ENCODE results near the gene HES5.

Gene HES5

GRCh38 chr1:2560299-2561073 lies 30.4 kb upstream of the HES5 start:
- no peaks in the 10 kb centered on the region for H3K27me3 ChIP-seq (ENCODE audit: control insufficient read depth, insufficient read depth, low read length)
- H3K4me1 ChIP-seq (ENCODE audit: control insufficient read depth, insufficient read depth, low read length): peaks cover 1% of the 10 kb centered on the region; the same call in 1 of the 2 replicates
- no peaks in the 10 kb centered on the region; the same call in 1 of the 2 replicates for H3K36me3 ChIP-seq (ENCODE audit: control insufficient read depth, insufficient read depth, low read length)
- no peaks in the 10 kb centered on the region for H3K9me3 ChIP-seq (ENCODE audit: control insufficient read depth, insufficient read depth, low read length)
- H3K4me3 ChIP-seq (ENCODE audit: low read length): no peak overlapping the region
- no CpG with 5 or more reads among the region's 15 CpGs for whole genome bisulfite sequencing (ENCODE audit: insufficient coverage, insufficient read length)
- H3K27ac ChIP-seq (ENCODE audit: low read length): no peak overlapping the region
- no peak for DNase-seq (ENCODE audit: low read depth, low spot score)

- Histone ChIP-seq H3K9me3 (ENCODE audit: control insufficient read depth, insufficient read depth, low read length) (no peaks in the 10 kb centered on the region), H3K27me3 (ENCODE audit: control insufficient read depth, insufficient read depth, low read length) (no peaks in the 10 kb centered on the region), H3K4me1 (ENCODE audit: control insufficient read depth, insufficient read depth, low read length) (peaks cover 1% of the 10 kb centered on the region; the same call in 1 of the 2 replicates), H3K27ac (ENCODE audit: low read length) (no peak overlapping the region), H3K4me3 (ENCODE audit: low read length) (no peak overlapping the region), H3K36me3 (ENCODE audit: control insufficient read depth, insufficient read depth, low read length) (no peaks in the 10 kb centered on the region; the same call in 1 of the 2 replicates)
- DNase-seq (ENCODE audit: low read depth, low spot score): no peak
- WGBS (ENCODE audit: insufficient coverage, insufficient read length): no CpG with 5 or more reads among the region's 35 CpGs
Observed at GRCh38 chr1:2559509-2560298, 29.6 kb upstream of the HES5 start.

GRCh38 chr1:2558861-2559260 lies 28.8 kb upstream of the HES5 start:
- no peaks in the 10 kb centered on the region; the same call in 1 of the 2 replicates for H3K36me3 ChIP-seq (ENCODE audit: control insufficient read depth, insufficient read depth, low read length)
- H3K9me3 ChIP-seq (ENCODE audit: control insufficient read depth, insufficient read depth, low read length): no peaks in the 10 kb centered on the region
- DNase-seq (ENCODE audit: low read depth, low spot score): no peak
- H3K4me1 ChIP-seq (ENCODE audit: control insufficient read depth, insufficient read depth, low read length): peaks cover 1% of the 10 kb centered on the region; the same call in 1 of the 2 replicates
- no peak overlapping the region for H3K27ac ChIP-seq (ENCODE audit: low read length)
- no peak overlapping the region for H3K4me3 ChIP-seq (ENCODE audit: low read length)
- WGBS (ENCODE audit: insufficient coverage, insufficient read length): no CpG with 5 or more reads among the region's 6 CpGs
- no peaks in the 10 kb centered on the region for H3K27me3 ChIP-seq (ENCODE audit: control insufficient read depth, insufficient read depth, low read length)

- H3K4me1 ChIP-seq (ENCODE audit: control insufficient read depth, insufficient read depth, low read length): peaks cover 1% of the 10 kb centered on the region; the same call in 1 of the 2 replicates
- H3K36me3 ChIP-seq (ENCODE audit: control insufficient read depth, insufficient read depth, low read length): no peaks in the 10 kb centered on the region; the same call in 1 of the 2 replicates
- H3K27ac ChIP-seq (ENCODE audit: low read length): no peak overlapping the region
- H3K27me3 ChIP-seq (ENCODE audit: control insufficient read depth, insufficient read depth, low read length): no peaks in the 10 kb centered on the region
- DNase-seq (ENCODE audit: low read depth, low spot score): no peak
- H3K9me3 ChIP-seq (ENCODE audit: control insufficient read depth, insufficient read depth, low read length): no peaks in the 10 kb centered on the region
- H3K4me3 ChIP-seq (ENCODE audit: low read length): no peak overlapping the region
- no CpG with 5 or more reads among the region's 12 CpGs for WGBS (ENCODE audit: insufficient coverage, insufficient read length)
Observed at GRCh38 chr1:2558420-2558819, 28.4 kb upstream of the HES5 start.

GRCh38 chr1:2557482-2558400 lies 27.7 kb upstream of the HES5 start:
- Histone ChIP-seq H3K4me1 (ENCODE audit: control insufficient read depth, insufficient read depth, low read length) (peaks cover 1% of the 10 kb centered on the region; the same call in 1 of the 2 replicates), H3K9me3 (ENCODE audit: control insufficient read depth, insufficient read depth, low read length) (no peaks in the 10 kb centered on the region), H3K36me3 (ENCODE audit: control insufficient read depth, insufficient read depth, low read length) (no peaks in the 10 kb centered on the region; the same call in 1 of the 2 replicates), H3K27me3 (ENCODE audit: control insufficient read depth, insufficient read depth, low read length) (no peaks in the 10 kb centered on the region), H3K4me3 (ENCODE audit: low read length) (no peak overlapping the region), H3K27ac (ENCODE audit: low read length) (no peak overlapping the region)
- whole genome bisulfite sequencing (ENCODE audit: insufficient coverage, insufficient read length): no CpG with 5 or more reads among the region's 30 CpGs
- DNase-seq (ENCODE audit: low read depth, low spot score): no peak

GRCh38 chr1:2556678-2557481 lies 26.8 kb upstream of the HES5 start:
- no CpG with 5 or more reads among the region's 24 CpGs for whole genome bisulfite sequencing (ENCODE audit: insufficient coverage, insufficient read length)
- Histone ChIP-seq H3K27me3 (ENCODE audit: control insufficient read depth, insufficient read depth, low read length) (no peaks in the 10 kb centered on the region), H3K4me1 (ENCODE audit: control insufficient read depth, insufficient read depth, low read length) (peaks cover 1% of the 10 kb centered on the region; the same call in 1 of the 2 replicates), H3K27ac (ENCODE audit: low read length) (no peak overlapping the region), H3K9me3 (ENCODE audit: control insufficient read depth, insufficient read depth, low read length) (no peaks in the 10 kb centered on the region), H3K4me3 (ENCODE audit: low read length) (no peak overlapping the region), H3K36me3 (ENCODE audit: control insufficient read depth, insufficient read depth, low read length) (no peaks in the 10 kb centered on the region; the same call in 1 of the 2 replicates)
- DNase-seq (ENCODE audit: low read depth, low spot score): no peak

GRCh38 chr1:2556277-2556677 lies 26.2 kb upstream of the HES5 start, which contains the start of gene TNFRSF14:
TSS of gene TNFRSF14 (plus strand) at chr1:2556371. CDS start at chr1:2556665, 294 bp downstream.
- H3K27ac ChIP-seq (ENCODE audit: low read length): no peak within 1 kb of the TSS
- no CpG with 5 or more reads among the region's 16 CpGs for WGBS (ENCODE audit: insufficient coverage, insufficient read length)

GRCh38 chr1:2555634-2556276 lies 25.7 kb upstream of the HES5 start:
- H3K4me1 ChIP-seq (ENCODE audit: control insufficient read depth, insufficient read depth, low read length): peaks cover 1% of the 10 kb centered on the region; the same call in 1 of the 2 replicates
- WGBS (ENCODE audit: insufficient coverage, insufficient read length): no CpG with 5 or more reads among the region's 26 CpGs
- no peaks in the 10 kb centered on the region; the same call in 1 of the 2 replicates for H3K36me3 ChIP-seq (ENCODE audit: control insufficient read depth, insufficient read depth, low read length)
- no peak overlapping the region for H3K27ac ChIP-seq (ENCODE audit: low read length)
- no peak overlapping the region for H3K4me3 ChIP-seq (ENCODE audit: low read length)
- no peaks in the 10 kb centered on the region for H3K27me3 ChIP-seq (ENCODE audit: control insufficient read depth, insufficient read depth, low read length)
- no peak for DNase-seq (ENCODE audit: low read depth, low spot score)
- H3K9me3 ChIP-seq (ENCODE audit: control insufficient read depth, insufficient read depth, low read length): no peaks in the 10 kb centered on the region

More at GRCh38 chr1:2556277-2556677, 26.2 kb upstream of the HES5 start, which contains the start of gene TNFRSF14:
- H3K36me3 ChIP-seq (ENCODE audit: control insufficient read depth, insufficient read depth, low read length): no peaks in the 10 kb centered on the region; the same call in 1 of the 2 replicates
- no peaks in the 10 kb centered on the region for H3K9me3 ChIP-seq (ENCODE audit: control insufficient read depth, insufficient read depth, low read length)
- no peak for DNase-seq (ENCODE audit: low read depth, low spot score)
- peaks cover 1% of the 10 kb centered on the region; the same call in 1 of the 2 replicates for H3K4me1 ChIP-seq (ENCODE audit: control insufficient read depth, insufficient read depth, low read length)
- no peak within 1 kb of the TSS for H3K4me3 ChIP-seq (ENCODE audit: low read length)
- H3K27me3 ChIP-seq (ENCODE audit: control insufficient read depth, insufficient read depth, low read length): no peaks in the 10 kb centered on the region

Data from iPS DF 6.9 (cell line).